DOHH2 (cell line): ENCODE measurements around the gene RNU5D-1.

Experiments
- H3F3A ChIP-seq: fragments of 200-600 bp; sonication (generic), shearing (Covaris generic); 2 replicates; pipeline ENCODE4 v1.6.0; 2016; ENCODE audit warnings: antibody characterized with exemption, mild to moderate bottlenecking; ENCODE audit not compliant: control insufficient read depth, insufficient read depth
- H3K27ac ChIP-seq: fragments of 200-600 bp; sonication (generic); 2 replicates; pipeline ENCODE4 v1.5.1; 2014; ENCODE audit warnings: low read depth, mild to moderate bottlenecking, low read length, moderate library complexity
- H3K27me3 ChIP-seq: fragments of 200-600 bp; sonication (generic); 2 replicates; pipeline ENCODE4 v1.6.1; 2014; ENCODE audit warnings: mild to moderate bottlenecking, low read length, mixed read lengths; ENCODE audit not compliant: control insufficient read depth
- H3K36me3 ChIP-seq: fragments of 200-600 bp; sonication (generic); 2 replicates; pipeline ENCODE4 v1.6.1; 2014; ENCODE audit warnings: mild to moderate bottlenecking, low read length, moderate library complexity, mixed read lengths; ENCODE audit not compliant: control insufficient read depth
- H3K4me1 ChIP-seq: fragments of 200-600 bp; sonication (generic); 2 replicates; pipeline ENCODE4 v1.6.1; 2014; ENCODE audit warnings: mild to moderate bottlenecking, low read length, mixed read lengths; ENCODE audit not compliant: control insufficient read depth
- H3K4me2 ChIP-seq: fragments of 200-600 bp; sonication (generic); 2 replicates; pipeline ENCODE4 v1.6.0; 2014; ENCODE audit warnings: mild to moderate bottlenecking, low read length, moderate library complexity
- H3K4me3 ChIP-seq: fragments of 200-600 bp; sonication (generic); 2 replicates; pipeline ENCODE4 v1.5.1; 2014; ENCODE audit warnings: mild to moderate bottlenecking, low read length, mixed read lengths
- H3K79me2 ChIP-seq: fragments of 200-600 bp; sonication (generic); 2 replicates; pipeline ENCODE4 v1.6.1; 2014; ENCODE audit warnings: mild to moderate bottlenecking, low read length, mixed read lengths; ENCODE audit not compliant: control insufficient read depth
- H3K9me2 ChIP-seq: fragments of 200-600 bp; sonication (generic); replicated peaks from 2 replicates; pipeline ENCODE4 v1.6.1; 2014; ENCODE audit warnings: mild to moderate bottlenecking, low read length, mixed read lengths; ENCODE audit not compliant: control insufficient read depth
- H3K9me3 ChIP-seq: fragments of 200-600 bp; sonication (generic); 2 replicates; pipeline ENCODE4 v1.6.1; 2014; ENCODE audit warnings: antibody characterized with exemption, low read length, mixed read lengths; ENCODE audit not compliant: control insufficient read depth, insufficient read depth
- H4K20me1 ChIP-seq: fragments of 200-600 bp; sonication (generic); 2 replicates; pipeline ENCODE4 v1.6.0; 2014; ENCODE audit warnings: low read depth, mild to moderate bottlenecking, antibody characterized with exemption, low read length, moderate library complexity; ENCODE audit not compliant: control insufficient read depth, insufficient read depth
- CTCF ChIP-seq: fragments of 200-600 bp; sonication (generic); IDR thresholded peaks from one replicate; pipeline ENCODE4 v1.5.1; 2014; ENCODE audit warnings: antibody characterized with exemption, mild to moderate bottlenecking, low read depth, low read length; ENCODE audit not compliant: poor library complexity, severe bottlenecking
- EZH2phosphoT487 ChIP-seq: fragments of 200-600 bp; sonication (generic); IDR thresholded peaks from 2 replicates; pipeline ENCODE4 v1.6.1; 2017; ENCODE audit warnings: borderline replicate concordance, mild to moderate bottlenecking, antibody characterized with exemption, low read length, moderate library complexity, mixed read lengths

Gene RNU5D-1

GRCh38 chr1:44698138-44698537 lies 32.8 kb downstream of the RNU5D-1 start:
- Histone ChIP-seq H3F3A (peaks cover 4% of the 10 kb centered on the region; the same call in 1 of the 2 replicates), H3K4me2 (peak overlapping the region; percentile 29), H3K36me3 (no peaks in the 10 kb centered on the region), H3K9me2 (no peaks in the 10 kb centered on the region), H3K27me3 (no peaks in the 10 kb centered on the region), H3K4me3 (no peak overlapping the region), H3K79me2 (no peaks in the 10 kb centered on the region), H4K20me1 (no peaks in the 10 kb centered on the region), H3K4me1 (peaks cover 52% of the 10 kb centered on the region), H3K27ac (no peak overlapping the region), H3K9me3 (no peaks in the 10 kb centered on the region)
- TF ChIP-seq CTCF (no peak), EZH2phosphoT487 (no peak)

- Histone ChIP-seq H3K4me2 (no peak overlapping the region), H3K36me3 (no peaks in the 10 kb centered on the region), H3K9me2 (no peaks in the 10 kb centered on the region), H3K27me3 (no peaks in the 10 kb centered on the region), H4K20me1 (no peaks in the 10 kb centered on the region), H3K4me3 (no peak overlapping the region), H3K4me1 (peaks cover 53% of the 10 kb centered on the region), H3K27ac (no peak overlapping the region), H3F3A (peaks cover 4% of the 10 kb centered on the region; the same call in 1 of the 2 replicates), H3K9me3 (no peaks in the 10 kb centered on the region), H3K79me2 (no peaks in the 10 kb centered on the region)
- TF ChIP-seq EZH2phosphoT487: no peak
- TF ChIP-seq CTCF: no peak
Measured at GRCh38 chr1:44696789-44697345, 34.1 kb downstream of the RNU5D-1 start.

GRCh38 chr1:44696101-44696500 lies 34.9 kb downstream of the RNU5D-1 start:
- TF ChIP-seq CTCF (no peak), EZH2phosphoT487 (no peak)
- no peaks in the 10 kb centered on the region for H3K9me3 ChIP-seq
- no peak overlapping the region for H3K4me2 ChIP-seq
- H3K27me3 ChIP-seq: no peaks in the 10 kb centered on the region
- H3F3A ChIP-seq: peaks cover 4% of the 10 kb centered on the region; the same call in 1 of the 2 replicates
- peaks cover 53% of the 10 kb centered on the region for H3K4me1 ChIP-seq
- H3K79me2 ChIP-seq: no peaks in the 10 kb centered on the region
- H3K36me3 ChIP-seq: no peaks in the 10 kb centered on the region
- no peaks in the 10 kb centered on the region for H3K9me2 ChIP-seq
- H3K4me3 ChIP-seq: no peak overlapping the region
- H3K27ac ChIP-seq: no peak overlapping the region
- no peaks in the 10 kb centered on the region for H4K20me1 ChIP-seq
